OCI-LY3 (cell line): Measurements from ENCODE around the gene ZFP3.

Source experiments
- H2AFZ ChIP-seq: fragments of 200-600, 300-600 bp; shearing (Covaris generic); 2 replicates; pipeline ENCODE4 v1.6.0; 2014; ENCODE audit warnings: antibody characterized with exemption, low read depth, low read length
- H3K27ac ChIP-seq: fragments of 200-600, 300-600 bp; sonication (generic); 2 replicates; pipeline ENCODE4 v1.5.1; 2014; ENCODE audit warnings: mild to moderate bottlenecking, low read length, moderate library complexity, mixed read lengths
- H3K27me3 ChIP-seq: fragments of 200-600, 300-600 bp; sonication (generic); 2 replicates; pipeline ENCODE4 v1.6.1; 2014; ENCODE audit warnings: low read depth, low read length, mixed read lengths
- H3K36me3 ChIP-seq: fragments of 200-600, 300-600 bp; sonication (generic); replicated peaks from 2 replicates; pipeline ENCODE3; 2014; ENCODE audit warnings: low read depth, low read length, mixed read lengths
- H3K4me1 ChIP-seq: fragments of 300-600, 200-600 bp; sonication (generic); 2 replicates; pipeline ENCODE4 v1.6.1; 2014; ENCODE audit warnings: low read length, mixed read lengths
- H3K4me2 ChIP-seq: fragments of 200-600, 300-600 bp; sonication (generic); 2 replicates; pipeline ENCODE4 v1.6.1; 2014; ENCODE audit warnings: low read length, mixed read lengths
- H3K4me3 ChIP-seq: fragments of 300-600, 200-600 bp; sonication (generic); 2 replicates; pipeline ENCODE4 v1.5.1; 2014; ENCODE audit warnings: antibody characterized with exemption, mild to moderate bottlenecking, low read length, moderate library complexity
- H3K79me2 ChIP-seq: fragments of 300-600, 200-600 bp; shearing (Covaris generic); 2 replicates; pipeline ENCODE4 v1.6.1; 2014; ENCODE audit warnings: mild to moderate bottlenecking, low read length, mixed read lengths
- H3K9ac ChIP-seq: fragments of 300-600, 200-600 bp; shearing (Covaris generic); 2 replicates; pipeline ENCODE4 v1.6.0; 2014; ENCODE audit warnings: mild to moderate bottlenecking, low read length, moderate library complexity
- H3K9me3 ChIP-seq: fragments of 200-600, 300-600 bp; shearing (Covaris generic); 2 replicates; pipeline ENCODE4 v1.6.1; 2014; ENCODE audit warnings: low read length, mixed read lengths; ENCODE audit not compliant: insufficient read depth
- H4K20me1 ChIP-seq: fragments of 200-600, 300-600 bp; sonication (generic); 2 replicates; pipeline ENCODE4 v1.6.1; 2016; ENCODE audit warnings: low read length, mixed read lengths; ENCODE audit not compliant: insufficient read depth
- EZH2phosphoT487 ChIP-seq: fragments of 200-600 bp; shearing (Covaris generic); IDR thresholded peaks from 2 replicates; pipeline ENCODE4 v1.6.1; 2018; ENCODE audit warnings: antibody characterized with exemption, mixed run types, low read depth
- TF ChIP-seq, protein P1 (sequence below): fragments of 200-600, 300-600 bp; sonication (generic); IDR thresholded peaks from 2 replicates; pipeline ENCODE4 v1.5.1; 2014; ENCODE audit warnings: antibody characterized with exemption, low read length, low read depth

Gene ZFP3

DNA sequence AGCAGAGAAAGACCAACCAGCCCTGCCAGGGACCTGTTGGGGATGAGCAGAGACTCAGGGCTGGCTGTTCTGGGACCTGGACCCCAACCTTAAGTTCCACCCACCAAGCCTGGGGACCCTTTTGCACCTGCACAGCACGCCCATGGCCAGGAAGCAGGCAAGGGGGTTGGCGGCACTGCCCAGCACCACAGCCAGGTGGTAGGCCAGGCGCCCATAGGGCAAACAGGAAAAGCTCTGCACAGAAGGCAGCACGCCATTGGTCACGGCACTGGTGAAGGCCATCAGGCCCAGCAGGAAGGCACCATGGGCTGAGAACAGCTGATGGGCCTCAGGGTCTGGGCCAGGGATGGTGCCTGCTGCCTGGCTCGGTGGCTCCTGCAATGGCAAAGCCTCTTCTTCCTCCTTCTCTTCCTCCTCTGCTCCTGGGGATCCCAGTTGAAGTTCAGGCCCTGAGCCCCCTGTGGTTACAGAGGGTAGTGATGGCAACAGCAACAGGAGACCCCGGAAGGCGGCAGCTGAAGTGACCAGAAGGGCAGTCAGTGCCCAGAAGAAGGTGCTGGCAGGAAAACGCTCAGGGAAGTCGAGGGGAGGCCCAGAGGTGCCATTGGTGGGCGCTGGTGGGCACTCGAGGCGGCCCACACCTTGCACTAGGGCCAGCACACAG lies 44.8 kb upstream of the ZFP3 start:
- H3K9ac ChIP-seq = no peak overlapping the region

DNA sequence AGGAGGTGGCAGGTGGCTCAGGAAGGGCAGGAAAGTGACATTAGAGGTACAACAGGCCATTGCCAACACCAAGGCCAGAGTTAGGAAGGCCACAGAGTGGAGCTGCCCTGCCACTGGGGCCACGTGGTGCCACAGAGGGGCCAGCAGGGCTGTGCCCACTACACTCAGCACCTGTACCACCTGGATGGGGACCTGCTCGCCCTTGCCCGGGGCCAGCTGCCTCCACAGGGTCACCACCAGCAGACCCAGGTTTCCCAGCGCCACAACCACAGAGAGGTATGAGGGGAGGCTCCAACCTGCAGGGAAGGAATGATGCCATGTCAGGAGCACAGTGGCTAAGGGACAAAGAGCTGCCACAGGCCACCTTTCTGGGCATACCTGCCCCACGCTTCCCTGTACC lies 44.2 kb upstream of the ZFP3 start:
- Histone ChIP-seq H3K9me3 (no peaks in the 10 kb centered on the region), H3K27ac (no peak overlapping the region), H2AFZ (no peak overlapping the region), H3K4me2 (no peak overlapping the region), H4K20me1 (no peaks in the 10 kb centered on the region), H3K9ac (no peak overlapping the region), H3K4me1 (peaks cover 10% of the 10 kb centered on the region; the same call in 1 of the 2 replicates), H3K36me3 (no peaks in the 10 kb centered on the region), H3K4me3 (no peak overlapping the region), H3K79me2 (no peaks in the 10 kb centered on the region), H3K27me3 (no peaks in the 10 kb centered on the region)
- TF ChIP-seq, protein P1, sequence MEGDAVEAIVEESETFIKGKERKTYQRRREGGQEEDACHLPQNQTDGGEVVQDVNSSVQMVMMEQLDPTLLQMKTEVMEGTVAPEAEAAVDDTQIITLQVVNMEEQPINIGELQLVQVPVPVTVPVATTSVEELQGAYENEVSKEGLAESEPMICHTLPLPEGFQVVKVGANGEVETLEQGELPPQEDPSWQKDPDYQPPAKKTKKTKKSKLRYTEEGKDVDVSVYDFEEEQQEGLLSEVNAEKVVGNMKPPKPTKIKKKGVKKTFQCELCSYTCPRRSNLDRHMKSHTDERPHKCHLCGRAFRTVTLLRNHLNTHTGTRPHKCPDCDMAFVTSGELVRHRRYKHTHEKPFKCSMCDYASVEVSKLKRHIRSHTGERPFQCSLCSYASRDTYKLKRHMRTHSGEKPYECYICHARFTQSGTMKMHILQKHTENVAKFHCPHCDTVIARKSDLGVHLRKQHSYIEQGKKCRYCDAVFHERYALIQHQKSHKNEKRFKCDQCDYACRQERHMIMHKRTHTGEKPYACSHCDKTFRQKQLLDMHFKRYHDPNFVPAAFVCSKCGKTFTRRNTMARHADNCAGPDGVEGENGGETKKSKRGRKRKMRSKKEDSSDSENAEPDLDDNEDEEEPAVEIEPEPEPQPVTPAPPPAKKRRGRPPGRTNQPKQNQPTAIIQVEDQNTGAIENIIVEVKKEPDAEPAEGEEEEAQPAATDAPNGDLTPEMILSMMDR = no peak
- no peak for TF ChIP-seq EZH2phosphoT487

More for the DNA sequence above, 44.8 kb upstream of the ZFP3 start:
- Histone ChIP-seq H2AFZ (no peak overlapping the region), H3K4me1 (peaks cover 10% of the 10 kb centered on the region; the same call in 1 of the 2 replicates), H3K36me3 (no peaks in the 10 kb centered on the region), H3K9me3 (no peaks in the 10 kb centered on the region), H3K27me3 (no peaks in the 10 kb centered on the region), H3K4me2 (no peak overlapping the region), H3K79me2 (no peaks in the 10 kb centered on the region), H4K20me1 (no peaks in the 10 kb centered on the region), H3K4me3 (no peak overlapping the region), H3K27ac (no peak overlapping the region)
- no peak for TF ChIP-seq EZH2phosphoT487
- TF ChIP-seq, protein P1 = no peak

DNA sequence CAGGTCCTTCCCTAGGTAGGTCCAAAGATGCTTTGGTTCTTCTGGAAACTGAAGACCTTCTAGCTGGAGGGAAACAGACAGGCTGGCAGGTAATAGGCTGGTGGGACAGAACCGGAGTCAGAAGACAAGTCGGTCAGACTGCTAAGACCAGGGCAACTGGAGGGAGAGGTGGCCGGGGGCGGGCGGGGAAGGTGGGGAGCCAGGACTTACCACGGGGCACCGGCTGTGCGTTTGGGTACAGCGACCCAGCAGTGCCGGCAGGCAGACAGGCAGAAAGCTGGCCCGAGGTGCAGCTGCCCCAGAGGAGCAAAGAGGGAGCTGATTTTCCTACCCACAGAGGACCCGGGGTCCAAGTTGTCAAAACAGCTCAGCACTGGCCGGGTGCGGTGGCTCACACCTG lies 43.6 kb upstream of the ZFP3 start:
- no peaks in the 10 kb centered on the region for H3K27me3 ChIP-seq
- peaks cover 10% of the 10 kb centered on the region; the same call in 1 of the 2 replicates for H3K4me1 ChIP-seq
- H3K4me3 ChIP-seq = peak overlapping the region; percentile 68; the same call in 1 of the 2 replicates
- H3K36me3 ChIP-seq = no peaks in the 10 kb centered on the region
- no peak overlapping the region for H2AFZ ChIP-seq
- H3K79me2 ChIP-seq = no peaks in the 10 kb centered on the region
- H3K27ac ChIP-seq = no peak overlapping the region
- no peaks in the 10 kb centered on the region for H4K20me1 ChIP-seq
- H3K4me2 ChIP-seq = peak overlapping the region; percentile 23; the same call in 1 of the 2 replicates
- no peak for TF ChIP-seq EZH2phosphoT487
- TF ChIP-seq, protein P1 = no peak
- H3K9ac ChIP-seq = no peak overlapping the region
- H3K9me3 ChIP-seq = no peaks in the 10 kb centered on the region

DNA sequence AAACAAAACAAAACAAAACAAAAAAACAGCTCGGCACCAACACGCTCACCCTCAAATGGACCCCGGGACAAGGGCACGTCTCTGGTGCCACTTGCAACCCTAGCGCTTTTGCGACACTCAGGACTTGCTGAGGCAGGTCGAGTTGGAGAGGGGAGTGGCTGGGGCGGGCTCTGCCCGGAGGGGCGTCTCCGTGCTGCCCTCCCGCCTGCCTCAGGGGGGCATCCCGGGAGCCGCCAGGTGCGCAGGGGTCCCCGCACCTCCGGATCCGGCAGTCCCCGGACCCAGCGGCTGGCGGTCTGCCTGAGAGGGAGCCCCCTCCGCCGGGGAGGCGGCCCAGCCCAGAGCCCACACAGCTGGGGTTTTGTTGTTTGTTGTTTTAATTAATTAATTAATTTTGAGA lies 43.0 kb upstream of the ZFP3 start, which contains the start of gene SLC52A1:
Gene SLC52A1, minus strand, starts transcription at position 112 of the 400 bp plus-strand sequence. CDS start 820 bp downstream, outside the sequence.
- H3K27ac ChIP-seq = no peak within 1 kb of the TSS
- H3K79me2 ChIP-seq = no peaks in the 10 kb centered on the region
- peak within 1 kb of the TSS; percentile 68 for H3K4me3 ChIP-seq
- no peaks in the 10 kb centered on the region for H4K20me1 ChIP-seq
- H3K9me3 ChIP-seq = no peaks in the 10 kb centered on the region
- H2AFZ ChIP-seq = no peak within 1 kb of the TSS
- H3K9ac ChIP-seq = no peak within 1 kb of the TSS
- no peaks in the 10 kb centered on the region for H3K36me3 ChIP-seq
- peak within 1 kb of the TSS; percentile 23 for H3K4me2 ChIP-seq
- H3K27me3 ChIP-seq = no peaks in the 10 kb centered on the region
- TF ChIP-seq, protein P1 = no peak
- no peak for TF ChIP-seq EZH2phosphoT487
- H3K4me1 ChIP-seq = peaks cover 10% of the 10 kb centered on the region; the same call in 1 of the 2 replicates
